ENCODE data around the gene KNCN. TPM values are rescaled to one million over a fixed set of nuclear protein-coding genes. Genes with fewer than 3 reads are reported as not detected.

KNCN gene
- total RNA-seq (2022; extraction: Qiagen RNA extraction; ENCODE audit: low read depth) = not detected in 5 replicates

DNA sequence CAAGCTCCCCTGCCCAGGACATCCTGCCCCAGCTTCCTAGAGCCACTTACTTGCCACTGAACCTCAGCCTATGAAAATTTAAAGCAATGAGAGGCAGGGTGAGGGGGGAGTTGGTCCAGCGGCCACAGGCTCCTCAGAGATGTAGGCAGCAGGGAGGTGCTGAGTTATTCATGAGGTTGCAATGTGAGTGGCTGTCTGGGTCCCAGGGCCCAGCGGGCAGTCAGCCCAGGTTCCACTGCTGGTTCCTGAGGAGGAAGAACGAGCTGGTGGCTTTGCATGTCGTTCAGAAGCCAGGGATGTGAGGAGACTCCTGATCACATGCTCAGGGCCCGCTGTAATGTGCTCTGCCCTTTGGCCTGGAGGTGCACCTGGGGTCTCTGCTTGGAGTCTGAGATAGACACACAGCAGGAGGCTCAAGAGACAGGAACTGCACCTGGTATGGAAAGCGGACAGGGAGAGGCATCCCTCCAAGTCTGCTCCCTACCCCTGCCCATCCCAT lies at the start of gene KNCN:
Gene KNCN, minus strand, starts transcription at position 51 of the 499 bp plus-strand sequence. CDS start 432 bp downstream, outside the sequence.

Other genes with a start within 250 kb of the KNCN start
- gene LRRC41, start 248.0 kb downstream of the KNCN start, total RNA-seq (2022; extraction: Qiagen RNA extraction; ENCODE audit: low read depth) = 36.5 to 46.3 TPM (median 42.0 TPM) in 5 replicates
- 397 to 570 TPM (median 421 TPM) in 5 replicates for gene UQCRH, start 247.9 kb downstream of the KNCN start, total RNA-seq (2022; extraction: Qiagen RNA extraction; ENCODE audit: low read depth)
- 11.5 to 14.9 TPM (median 13.3 TPM) in 5 replicates for gene NSUN4, start 210.8 kb downstream of the KNCN start, total RNA-seq (2022; extraction: Qiagen RNA extraction; ENCODE audit: low read depth)
- 0.81 to 2.6 TPM (median 0.83 TPM) in 5 replicates for gene FAAH, start 157.3 kb downstream of the KNCN start, total RNA-seq (2022; extraction: Qiagen RNA extraction; ENCODE audit: low read depth)
- 0.61 to 1.5 TPM (median 0.82 TPM) in 5 replicates for gene DMBX1, start 61.8 kb downstream of the KNCN start, total RNA-seq (2022; extraction: Qiagen RNA extraction; ENCODE audit: low read depth)
- 16.3 to 19.1 TPM (median 17.9 TPM) in 5 replicates for gene MKNK1, start 52.6 kb upstream of the KNCN start, total RNA-seq (2022; extraction: Qiagen RNA extraction; ENCODE audit: low read depth)
- gene MOB3C, start 65.2 kb upstream of the KNCN start, total RNA-seq (2022; extraction: Qiagen RNA extraction; ENCODE audit: low read depth) = 4.2 to 4.8 TPM (median 4.5 TPM) in 5 replicates
- 29.8 to 34.5 TPM (median 33.1 TPM) in 5 replicates for gene ATPAF1, start 116.7 kb upstream of the KNCN start, total RNA-seq (2022; extraction: Qiagen RNA extraction; ENCODE audit: low read depth)
- gene TEX38, start 120.2 kb upstream of the KNCN start, total RNA-seq (2022; extraction: Qiagen RNA extraction; ENCODE audit: low read depth) = not detected in 5 replicates
- gene EFCAB14, start 167.5 kb upstream of the KNCN start, total RNA-seq (2022; extraction: Qiagen RNA extraction; ENCODE audit: low read depth) = 23.4 to 30.5 TPM (median 26.3 TPM) in 5 replicates
- gene CYP4B1, start 247.4 kb upstream of the KNCN start, total RNA-seq (2022; extraction: Qiagen RNA extraction; ENCODE audit: low read depth) = not detected in 5 replicates

Measured in A549 treated with CpdA at 1 μM for 4 hours (cell line).